ENCODE data around the gene SH3BP1.

DNA sequence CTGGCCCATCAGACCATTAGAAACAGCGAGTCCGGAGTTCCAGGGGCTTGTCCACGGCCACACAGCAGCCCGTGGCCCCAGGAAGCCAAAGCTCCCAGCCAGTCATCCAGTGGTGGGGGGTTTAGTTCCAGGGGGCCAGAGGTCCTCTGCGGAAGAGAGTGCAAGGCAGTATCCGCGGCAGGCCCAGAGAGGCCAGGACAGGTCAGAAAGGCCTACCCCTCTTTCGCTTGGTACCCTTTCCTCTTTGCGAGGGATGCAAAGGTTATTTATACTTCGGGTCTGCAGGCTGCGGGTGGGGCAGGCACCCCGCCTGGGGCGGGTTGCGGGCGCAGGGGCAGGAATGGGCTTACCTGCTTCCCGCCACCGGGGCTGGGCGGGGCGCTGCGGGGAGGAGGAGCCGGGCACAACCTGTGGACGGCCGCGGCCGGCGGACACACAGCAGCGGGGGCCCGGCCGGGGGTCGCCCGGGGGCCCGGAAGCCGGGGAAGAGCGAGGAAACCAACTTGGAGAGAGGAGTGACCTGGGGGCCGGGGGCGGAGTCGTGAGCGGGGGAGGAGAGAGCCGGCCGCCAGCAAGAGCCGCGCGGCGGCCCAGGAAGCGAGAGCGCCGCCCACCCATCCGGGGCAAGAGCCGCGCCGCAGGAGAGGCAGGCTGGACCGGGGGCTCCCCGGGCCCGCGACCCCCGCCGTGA is at the start of gene SH3BP1:
- TF ChIP-seq MLLT10 (CRISPR knock-in tag; IDR thresholded peaks at IDR 0.05) (no peak), EP300 (IDR thresholded peaks at IDR 0.05; ENCODE audit: low read depth in 2 of 2, low read length in 2 of 2) (no peak), EP300 (CRISPR knock-in tag; IDR thresholded peaks at IDR 0.05; ENCODE audit: borderline replicate concordance) (no peak), ZNF644 (CRISPR knock-in tag; IDR thresholded peaks at IDR 0.05; ENCODE audit: low read depth) (no peak), KDM1A (CRISPR knock-in tag; IDR thresholded peaks at IDR 0.05) (no peak), KLF15 (CRISPR knock-in tag; IDR thresholded peaks at IDR 0.05; ENCODE audit: borderline replicate concordance) (no peak), HDAC1 (CRISPR knock-in tag; IDR thresholded peaks at IDR 0.05) (peak; percentile 52), PCBP2 (optimal IDR thresholded peaks at IDR 0.05; ENCODE audit: low read depth, low read length, poor library complexity, severe bottlenecking) (no peak), ZNF24 (IDR thresholded peaks at IDR 0.05) (no peak), MAFF (IDR thresholded peaks at IDR 0.05; ENCODE audit: low read depth, low read length) (no peak)
- TF ChIP-seq, protein P1, sequence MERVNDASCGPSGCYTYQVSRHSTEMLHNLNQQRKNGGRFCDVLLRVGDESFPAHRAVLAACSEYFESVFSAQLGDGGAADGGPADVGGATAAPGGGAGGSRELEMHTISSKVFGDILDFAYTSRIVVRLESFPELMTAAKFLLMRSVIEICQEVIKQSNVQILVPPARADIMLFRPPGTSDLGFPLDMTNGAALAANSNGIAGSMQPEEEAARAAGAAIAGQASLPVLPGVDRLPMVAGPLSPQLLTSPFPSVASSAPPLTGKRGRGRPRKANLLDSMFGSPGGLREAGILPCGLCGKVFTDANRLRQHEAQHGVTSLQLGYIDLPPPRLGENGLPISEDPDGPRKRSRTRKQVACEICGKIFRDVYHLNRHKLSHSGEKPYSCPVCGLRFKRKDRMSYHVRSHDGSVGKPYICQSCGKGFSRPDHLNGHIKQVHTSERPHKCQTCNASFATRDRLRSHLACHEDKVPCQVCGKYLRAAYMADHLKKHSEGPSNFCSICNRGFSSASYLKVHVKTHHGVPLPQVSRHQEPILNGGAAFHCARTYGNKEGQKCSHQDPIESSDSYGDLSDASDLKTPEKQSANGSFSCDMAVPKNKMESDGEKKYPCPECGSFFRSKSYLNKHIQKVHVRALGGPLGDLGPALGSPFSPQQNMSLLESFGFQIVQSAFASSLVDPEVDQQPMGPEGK (CRISPR knock-in tag; IDR thresholded peaks at IDR 0.05) = peak; percentile 91

All from HepG2 (cell line).